ENCODE data around the gene C4orf51.
"Not testable (repeated sequence)": the region's sequence is repeated elsewhere in the genome, so short reads cannot be mapped to it uniquely, and the experiment has no call there.

C4orf51 gene

GRCh38 chr4:145679991-145680455 is at the start of gene C4orf51:
TSS of gene C4orf51 (plus strand) at chr4:145680146. CDS start at chr4:145680204, 58 bp downstream.
- DNase-seq: no peak

- no peak for DNase-seq
These were observed 44.8 kb upstream of the C4orf51 start for GRCh38 chr4:145635117-145635516.

- DNase-seq: no peak
These were observed 44.3 kb upstream of the C4orf51 start for GRCh38 chr4:145635630-145636029.

GRCh38 chr4:145639186-145639698 is 40.7 kb upstream of the C4orf51 start:
- DNase-seq: no peak

GRCh38 chr4:145640236-145640635 is 39.7 kb upstream of the C4orf51 start:
- DNase-seq: not testable (repeated sequence)

GRCh38 chr4:145643295-145643694 is 36.7 kb upstream of the C4orf51 start:
- DNase-seq: no peak

- DNase-seq: no peak
These were observed 35.2 kb upstream of the C4orf51 start for GRCh38 chr4:145644699-145645098.

GRCh38 chr4:145656156-145656555 is 23.8 kb upstream of the C4orf51 start:
- no peak for DNase-seq

- no peak for DNase-seq
These were observed 19.9 kb upstream of the C4orf51 start for GRCh38 chr4:145660064-145660463.

GRCh38 chr4:145663194-145663593 is 16.8 kb upstream of the C4orf51 start:
- DNase-seq: no peak

GRCh38 chr4:145665773-145666172 is 14.2 kb upstream of the C4orf51 start:
- DNase-seq: no peak

- no peak for DNase-seq
These were observed 9.5 kb upstream of the C4orf51 start for GRCh38 chr4:145670422-145670821.

GRCh38 chr4:145679520-145679919 is 426 bp upstream of the C4orf51 start:
- no peak for DNase-seq

GRCh38 chr4:145680902-145681301 is 956 bp downstream of the C4orf51 start:
- DNase-seq: no peak

GRCh38 chr4:145681518-145681917 is 1.6 kb downstream of the C4orf51 start:
- DNase-seq: no peak

GRCh38 chr4:145681956-145682355 is 2.0 kb downstream of the C4orf51 start:
- no peak for DNase-seq

- no peak for DNase-seq
These were observed 7.0 kb downstream of the C4orf51 start for GRCh38 chr4:145686991-145687390.

GRCh38 chr4:145690610-145691009 is 10.7 kb downstream of the C4orf51 start:
- DNase-seq: no peak

- DNase-seq: not testable (repeated sequence)
These were observed 11.5 kb downstream of the C4orf51 start for GRCh38 chr4:145691416-145691815.

- no peak for DNase-seq
These were observed 15.0 kb downstream of the C4orf51 start for GRCh38 chr4:145694929-145695328.

- no peak for DNase-seq
These were observed 17.4 kb downstream of the C4orf51 start for GRCh38 chr4:145697332-145697731.

- no peak for DNase-seq
These were observed 18.6 kb downstream of the C4orf51 start for GRCh38 chr4:145698507-145698906.

- DNase-seq: no peak
These were observed 24.0 kb downstream of the C4orf51 start for GRCh38 chr4:145703850-145704497.

GRCh38 chr4:145709336-145709735 is 29.4 kb downstream of the C4orf51 start:
- DNase-seq: no peak

- peak; percentile 85 for DNase-seq
These were observed 29.9 kb downstream of the C4orf51 start for GRCh38 chr4:145709843-145710242.
